Panc1 (cell line): ENCODE results near the gene HMGN2. TPM values are rescaled to one million over a fixed set of nuclear protein-coding genes. Genes with fewer than 3 reads are reported as not detected.

ENCODE experiments used
- ATAC-seq: fragments of 200-7000 bp; cut with Tn5 transposase; 2 replicates; pipeline ENCODE4 v1.9.1; 2020; ENCODE audit warnings: mild to moderate bottlenecking, moderate library complexity
- Bru-seq: library from RNA; stranded (reverse); fragments of 400-500 nt; gene quantifications from one replicate; lab custom pipeline; 2021; lab: Mats Ljungman, UMichigan
- BruChase-seq, 2 experiments: library from RNA; stranded (reverse); fragments of 400-500 nt; gene quantifications; one replicate each; lab custom pipeline; 2021; lab: Mats Ljungman, UMichigan
- BruUV-seq: library from RNA; stranded (reverse); fragments of 400-500 nt; replicated peaks from 2 replicates; lab custom pipeline; 2021; lab: Mats Ljungman, UMichigan
- CTCF ChIA-PET: fragments of 300-600 bp; sonication (Branson Sonifier 250); formaldehyde crosslinking; loops from one replicate; lab custom pipeline; 2022; ENCODE audit warnings: antibody characterized with exemption; lab: Charles Lee
- POLR2A ChIA-PET: fragments of 300-600 bp; sonication (Branson Sonifier 250); formaldehyde crosslinking; loops from one replicate; lab custom pipeline; 2022; ENCODE audit warnings: antibody characterized with exemption; lab: Charles Lee
- DNase-seq: peaks from one replicate; pipeline ENCODE4 v3.0.0-alpha.2; 2010; ENCODE audit warnings: low read depth, low spot score
- H3K27ac ChIP-seq: 2 replicates; pipeline ENCODE4 v1.5.1; 2011; ENCODE audit warnings: mild to moderate bottlenecking, low read length, inconsistent platforms
- H3K27me3 ChIP-seq: fragments of 200-500 bp; sonication (Bioruptor generic); 2 replicates; pipeline ENCODE4 v1.6.0; 2014; ENCODE audit warnings: low read length, inconsistent platforms; ENCODE audit not compliant: control insufficient read depth, insufficient read depth
- H3K36me3 ChIP-seq: fragments of 200-500 bp; sonication (Bioruptor generic); 2 replicates; pipeline ENCODE4 v1.5.1; 2014; ENCODE audit warnings: inconsistent platforms, mild to moderate bottlenecking, low read length, moderate library complexity; ENCODE audit not compliant: control insufficient read depth, insufficient read depth
- H3K4me1 ChIP-seq: 2 replicates; pipeline ENCODE4 v1.5.1; 2011; ENCODE audit warnings: inconsistent platforms, mild to moderate bottlenecking, low read length, moderate library complexity; ENCODE audit not compliant: control insufficient read depth, insufficient read depth
- H3K4me3 ChIP-seq, 2 experiments: 2 replicates each; pipeline ENCODE4 v1.5.1; 2011 to 2012; ENCODE audit warnings: low read depth in 2 of 2, low read length in 2 of 2, mild to moderate bottlenecking in 2 of 2, inconsistent platforms in 1 of 2, moderate library complexity in 1 of 2
- H3K9me3 ChIP-seq: fragments of 200-500 bp; sonication (Bioruptor generic); 2 replicates; pipeline ENCODE4 v1.5.1; 2014; ENCODE audit warnings: low read depth, mild to moderate bottlenecking, inconsistent platforms, low read length, moderate library complexity; ENCODE audit not compliant: control insufficient read depth, insufficient read depth
- CTCF ChIP-seq: fragments of 450-650 bp; IDR thresholded peaks from 2 replicates; pipeline ENCODE4 v1.5.1; 2017; ENCODE audit warnings: mild to moderate bottlenecking
- POLR2AphosphoS5 ChIP-seq: IDR thresholded peaks from 2 replicates; pipeline ENCODE4 v1.6.1; 2012; ENCODE audit warnings: mild to moderate bottlenecking, low read depth, low read length, moderate library complexity
- SIN3A ChIP-seq: IDR thresholded peaks from 2 replicates; pipeline ENCODE4 v1.6.1; 2012; ENCODE audit warnings: low read depth, mild to moderate bottlenecking, low read length, moderate library complexity, borderline replicate concordance; ENCODE audit not compliant: insufficient read depth
- TCF7L2 ChIP-seq: IDR thresholded peaks from 2 replicates; pipeline ENCODE4 v1.6.1; 2011; ENCODE audit warnings: mild to moderate bottlenecking, low read depth, low read length, inconsistent platforms
- in situ Hi-C: cut with HindIII; loops from 2 replicates; pipeline ENCODE4 v1.10.0; 2016; ENCODE audit warnings: low sequenced_read_pairs, low pct_unique_long_range_greater_than_20kb
- intact Hi-C: fragments of 100-400 bp; cut with micrococcal nuclease; formaldehyde crosslinking; loops from one replicate; pipeline ENCODE4 v1.10.0; 2022; ENCODE audit not compliant: unreplicated experiment
- long read RNA-seq: library from polyadenylated mRNA; unstranded; transcript quantifications from one replicate; pipeline ENCODE4 v2.0.0, GENCODE V29; 2021; ENCODE audit not compliant: unreplicated experiment
- polyA plus RNA-seq: library from polyadenylated mRNA; unstranded; fragments of >200 nt; gene quantifications from one replicate; pipeline ENCODE4 v1.2.1, GENCODE V29; 2012; ENCODE audit warnings: missing spikeins; ENCODE audit not compliant: insufficient read length
- total RNA-seq: library from RNA; stranded (reverse); gene quantifications from one replicate; pipeline ENCODE4 v1.2.1, GENCODE V29; 2021; ENCODE audit not compliant: unreplicated experiment
- TF ChIP-seq, protein P1 (sequence below), 2 experiments: IDR thresholded peaks; 2 replicates each; pipeline ENCODE4 v1.6.1; 2011 to 2012; ENCODE audit warnings: low read depth in 2 of 2, control low read depth in 1 of 2, low read length in 1 of 2, mild to moderate bottlenecking in 1 of 2, moderate library complexity in 1 of 2; ENCODE audit not compliant: insufficient read depth in 1 of 2

Gene HMGN2
- total RNA-seq (496 TPM), Bru-seq, nascent RNA (percentile 99 among the genes with signal in this experiment), BruChase-seq, experiment 1, labeled RNA remaining after a 2-hour chase (percentile 99 among the genes with signal in this experiment), BruChase-seq, experiment 2, labeled RNA remaining after a 6-hour chase (percentile 100 among the genes with signal in this experiment)
- polyA plus RNA-seq: 726 TPM
- long read RNA-seq, transcript HMGN2-202 (5 exons, 1,045 nt): minor isoform, 5 of 1,074 reads
- long read RNA-seq, transcript HMGN2-201 (6 exons, 1,191 nt): major isoform, 922 of 1,074 reads
- long read RNA-seq, transcript HMGN2-205 (5 exons, 952 nt): minor isoform, 11 of 1,074 reads
- long read RNA-seq, transcript HMGN2-208 (4 exons, 1,030 nt): minor isoform, 9 of 1,074 reads
- long read RNA-seq, partial matches to known transcripts: 41 of 1,074 reads
- long read RNA-seq, other reads (novel, unspliced or antisense): 79 of 1,074 reads

GRCh38 chr1:26472320-26472900 is at the start of gene HMGN2:
TSS of gene HMGN2 (plus strand) at chr1:26472440. CDS start at chr1:26472613, 173 bp downstream.
- H3K4me1 ChIP-seq: peaks cover 21% of the 10 kb centered on the region
- DNase-seq (peak; percentile 43), ATAC-seq (peak; percentile 80)
- peak within 1 kb of the TSS; percentile 86 for H3K27ac ChIP-seq
- ChIA-PET POLR2A (no interaction called here), CTCF (no interaction called here)
- TF ChIP-seq SIN3A: 0 out of 2 replicates have a peak, but pooled peaks have one; percentile 5
- no peak for TF ChIP-seq CTCF
- TF ChIP-seq POLR2AphosphoS5: peak; percentile 92
- in situ Hi-C loops (no loop called here), intact Hi-C loops (loop anchor here (10.0 kb wide), 1 partner anchor 62 kb away; no protein-coding TSS in a partner anchor)
- peaks cover 31% of the 10 kb centered on the region for H3K36me3 ChIP-seq
- BruUV-seq: no TSS peak
- peak within 1 kb of the TSS; percentile 81 to 83 for H3K4me3 ChIP-seq
- no peaks in the 10 kb centered on the region for H3K9me3 ChIP-seq
- H3K27me3 ChIP-seq: no peaks in the 10 kb centered on the region

- TF ChIP-seq, protein P1, sequence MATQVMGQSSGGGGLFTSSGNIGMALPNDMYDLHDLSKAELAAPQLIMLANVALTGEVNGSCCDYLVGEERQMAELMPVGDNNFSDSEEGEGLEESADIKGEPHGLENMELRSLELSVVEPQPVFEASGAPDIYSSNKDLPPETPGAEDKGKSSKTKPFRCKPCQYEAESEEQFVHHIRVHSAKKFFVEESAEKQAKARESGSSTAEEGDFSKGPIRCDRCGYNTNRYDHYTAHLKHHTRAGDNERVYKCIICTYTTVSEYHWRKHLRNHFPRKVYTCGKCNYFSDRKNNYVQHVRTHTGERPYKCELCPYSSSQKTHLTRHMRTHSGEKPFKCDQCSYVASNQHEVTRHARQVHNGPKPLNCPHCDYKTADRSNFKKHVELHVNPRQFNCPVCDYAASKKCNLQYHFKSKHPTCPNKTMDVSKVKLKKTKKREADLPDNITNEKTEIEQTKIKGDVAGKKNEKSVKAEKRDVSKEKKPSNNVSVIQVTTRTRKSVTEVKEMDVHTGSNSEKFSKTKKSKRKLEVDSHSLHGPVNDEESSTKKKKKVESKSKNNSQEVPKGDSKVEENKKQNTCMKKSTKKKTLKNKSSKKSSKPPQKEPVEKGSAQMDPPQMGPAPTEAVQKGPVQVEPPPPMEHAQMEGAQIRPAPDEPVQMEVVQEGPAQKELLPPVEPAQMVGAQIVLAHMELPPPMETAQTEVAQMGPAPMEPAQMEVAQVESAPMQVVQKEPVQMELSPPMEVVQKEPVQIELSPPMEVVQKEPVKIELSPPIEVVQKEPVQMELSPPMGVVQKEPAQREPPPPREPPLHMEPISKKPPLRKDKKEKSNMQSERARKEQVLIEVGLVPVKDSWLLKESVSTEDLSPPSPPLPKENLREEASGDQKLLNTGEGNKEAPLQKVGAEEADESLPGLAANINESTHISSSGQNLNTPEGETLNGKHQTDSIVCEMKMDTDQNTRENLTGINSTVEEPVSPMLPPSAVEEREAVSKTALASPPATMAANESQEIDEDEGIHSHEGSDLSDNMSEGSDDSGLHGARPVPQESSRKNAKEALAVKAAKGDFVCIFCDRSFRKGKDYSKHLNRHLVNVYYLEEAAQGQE (IDR thresholded peaks at IDR 0.05; ENCODE audit: insufficient read depth in 1 of 2, low read depth in 2 of 2, low read length in 1 of 2): no peak
- TF ChIP-seq POLR2AphosphoS5: no peak
- no peak for TF ChIP-seq CTCF
- TF ChIP-seq TCF7L2: no peak
- TF ChIP-seq SIN3A: no peak
These were observed 42.5 kb upstream of the HMGN2 start for GRCh38 chr1:26429721-26430120.

More at GRCh38 chr1:26429721-26430120, 42.5 kb upstream of the HMGN2 start:
- H3K27ac ChIP-seq: no peak overlapping the region
- no peaks in the 10 kb centered on the region for H3K9me3 ChIP-seq
- ChIA-PET CTCF (interaction anchor here (0.6 to 1.2 kb wide), 2 partner anchors 12 to 121 kb away, joined by 3 read pairs; no protein-coding TSS in a partner anchor), POLR2A (no interaction called here)
- no peak for DNase-seq
- no TSS peak for BruUV-seq
- H3K4me1 ChIP-seq: peaks cover 21% of the 10 kb centered on the region
- intact Hi-C loops: no loop called here
- H3K4me3 ChIP-seq: no peak overlapping the region
- in situ Hi-C loops: no loop called here
- peaks cover 6% of the 10 kb centered on the region; the same call in 1 of the 2 replicates for H3K36me3 ChIP-seq
- no peaks in the 10 kb centered on the region for H3K27me3 ChIP-seq
- no peak for ATAC-seq
